HG03196 (cell line): ENCODE measurements around the gene FTL.
A peak's percentile ranks its signal among the peaks of the same experiment; 100 is the strongest.

ENCODE experiments used
- ATAC-seq: cut with Tn5 transposase; IDR thresholded peaks from one replicate; pipeline ENCODE4 v1.9.1; 2021; ENCODE audit not compliant: unreplicated experiment

The FTL gene

DNA sequence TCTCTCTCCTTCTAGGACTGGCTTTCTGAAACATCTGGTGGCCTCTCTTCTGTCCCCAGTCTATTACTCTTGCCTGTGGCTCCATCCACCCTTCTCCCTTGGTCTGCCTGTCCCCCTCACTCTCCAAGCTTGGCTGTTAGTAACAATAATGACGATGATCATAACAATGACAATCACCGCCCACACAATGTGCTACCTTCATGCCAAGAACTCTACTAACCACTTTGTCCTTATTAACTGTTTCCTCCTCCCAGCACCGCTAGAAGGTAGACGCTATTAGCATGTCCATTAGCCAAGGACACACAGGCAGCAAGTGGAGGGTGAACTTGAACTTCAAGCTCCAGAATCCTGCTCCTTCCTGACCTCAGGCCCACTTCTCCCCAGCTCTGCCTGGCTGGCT, 25.3 kb downstream of the FTL start:
- no peak for ATAC-seq

DNA sequence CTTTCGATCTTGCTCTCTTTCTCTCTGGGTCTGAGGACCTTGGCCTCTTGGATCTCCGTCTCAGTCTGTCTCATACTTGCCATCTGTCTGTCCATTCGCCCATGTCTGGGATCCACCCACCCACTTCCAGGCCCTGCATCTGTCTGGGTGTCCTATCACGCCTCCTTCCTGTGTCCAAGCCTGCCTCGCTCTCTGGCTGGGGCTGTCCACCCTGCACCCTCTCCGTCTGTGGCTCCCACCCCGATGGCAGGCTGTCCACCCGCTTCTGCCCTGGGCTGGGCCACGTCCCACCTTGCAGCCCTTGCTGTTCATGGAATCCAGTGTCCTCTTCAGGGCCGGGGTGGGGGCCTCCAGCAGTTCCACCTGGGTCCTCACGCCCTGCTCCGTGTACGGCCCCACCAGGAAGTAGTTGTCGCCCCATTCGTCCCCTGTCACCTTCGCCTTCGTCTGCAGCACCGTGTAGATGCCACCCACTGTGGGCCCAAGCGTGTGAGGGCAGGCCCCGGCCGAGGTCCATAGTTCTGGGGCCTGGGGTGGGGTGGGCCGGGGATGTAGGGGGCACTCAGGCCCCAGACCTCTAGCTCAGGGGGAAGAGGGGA, 26.0 kb downstream of the FTL start:
- ATAC-seq, result no peak

DNA sequence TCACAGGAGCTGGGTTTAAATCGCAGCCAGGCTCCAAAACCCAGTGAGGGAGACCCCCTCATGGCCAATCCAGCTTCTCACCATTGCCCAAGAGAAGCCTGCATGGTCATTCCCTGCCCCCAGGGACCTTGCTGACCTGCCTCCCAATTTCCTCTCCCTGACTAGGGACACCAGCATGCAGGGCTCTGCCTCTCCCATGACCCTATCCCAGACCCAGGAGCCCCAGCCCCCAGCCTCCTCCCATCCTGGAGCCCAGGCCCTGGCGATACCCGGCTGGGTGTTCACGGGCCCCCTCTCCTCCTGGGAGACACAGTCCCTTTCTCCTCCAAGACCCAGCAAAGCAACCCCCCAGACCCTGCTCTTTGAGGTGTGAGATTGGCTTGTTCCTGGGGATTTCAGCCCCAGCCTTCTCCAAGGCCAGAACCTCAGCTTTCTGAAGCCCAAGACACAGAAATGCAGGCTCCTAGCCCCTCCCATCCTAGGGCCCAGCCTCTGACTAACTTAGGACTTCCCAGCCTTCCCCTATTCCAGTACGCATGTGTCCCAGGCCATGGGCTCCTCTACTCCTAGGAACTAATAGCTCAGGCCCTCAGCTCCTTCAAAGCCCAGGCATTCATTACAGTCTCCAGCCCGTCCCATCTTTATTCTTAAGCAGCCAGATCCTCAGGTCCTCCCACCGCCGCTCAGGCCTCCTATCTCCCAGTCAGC, 26.9 kb downstream of the FTL start:
- ATAC-seq, result no peak

DNA sequence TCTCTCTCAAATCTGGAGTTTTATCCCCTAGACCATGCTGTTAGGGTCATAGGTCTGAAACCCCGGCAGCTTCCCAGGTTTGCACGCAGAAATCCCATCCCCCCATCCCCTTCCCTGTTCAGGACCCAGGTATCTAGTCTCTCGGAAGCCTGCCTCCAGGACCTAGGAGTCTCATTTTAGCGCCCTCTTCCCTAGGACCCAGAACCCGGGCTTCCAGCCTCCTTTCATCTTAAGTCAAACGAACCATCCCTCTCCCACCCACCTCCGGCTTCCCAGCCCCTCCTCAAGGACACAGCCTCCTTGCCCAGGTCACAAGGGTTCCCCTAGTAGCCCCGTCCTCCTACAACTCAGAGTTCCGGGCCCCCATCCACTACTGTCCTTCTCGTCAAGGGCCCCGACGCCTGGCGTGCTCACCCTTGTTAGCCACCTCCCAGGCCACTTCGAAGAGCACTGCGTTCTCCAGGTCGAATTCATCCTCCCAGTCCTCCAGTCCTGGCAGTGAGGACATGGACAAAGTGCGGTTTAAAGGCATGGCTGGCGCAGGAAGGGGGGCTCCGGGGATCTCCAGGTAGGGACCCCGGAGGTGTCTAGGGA, 27.6 kb downstream of the FTL start:
- peak; percentile 2 for ATAC-seq

GRCh38 chr19:48993175-48994034, 28.3 kb downstream of the FTL start, which contains the start of the genes GYS1 and RUVBL2:
TSS of gene GYS1 (minus strand) at chr19:48993309. CDS start at chr19:48993112, 197 bp downstream.
TSS of gene RUVBL2 (plus strand) at chr19:48993887. CDS start at chr19:48993912, 25 bp downstream.
- ATAC-seq, result peak; percentile 80

DNA sequence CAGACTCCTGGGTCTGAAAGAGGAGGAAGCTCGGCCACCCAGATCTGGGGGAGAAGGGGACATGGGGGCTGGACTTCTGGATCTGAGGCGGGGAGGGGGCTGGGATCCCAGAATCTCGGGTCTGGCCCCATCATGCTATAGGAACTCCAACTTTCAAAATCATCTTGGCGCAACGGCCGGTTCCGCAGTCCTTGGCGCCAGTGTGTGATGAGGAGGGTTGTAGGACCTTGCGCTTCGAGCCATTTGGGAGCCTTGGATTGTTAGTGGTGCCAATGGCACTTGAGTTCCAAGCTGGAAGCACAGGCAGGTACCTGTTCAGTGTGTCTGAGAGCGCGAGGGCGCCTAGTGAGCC, 28.9 kb downstream of the FTL start:
- no peak for ATAC-seq

- ATAC-seq, result no peak
These were observed 32.9 kb downstream of the FTL start for GRCh38 chr19:48997972-48998371.

DNA sequence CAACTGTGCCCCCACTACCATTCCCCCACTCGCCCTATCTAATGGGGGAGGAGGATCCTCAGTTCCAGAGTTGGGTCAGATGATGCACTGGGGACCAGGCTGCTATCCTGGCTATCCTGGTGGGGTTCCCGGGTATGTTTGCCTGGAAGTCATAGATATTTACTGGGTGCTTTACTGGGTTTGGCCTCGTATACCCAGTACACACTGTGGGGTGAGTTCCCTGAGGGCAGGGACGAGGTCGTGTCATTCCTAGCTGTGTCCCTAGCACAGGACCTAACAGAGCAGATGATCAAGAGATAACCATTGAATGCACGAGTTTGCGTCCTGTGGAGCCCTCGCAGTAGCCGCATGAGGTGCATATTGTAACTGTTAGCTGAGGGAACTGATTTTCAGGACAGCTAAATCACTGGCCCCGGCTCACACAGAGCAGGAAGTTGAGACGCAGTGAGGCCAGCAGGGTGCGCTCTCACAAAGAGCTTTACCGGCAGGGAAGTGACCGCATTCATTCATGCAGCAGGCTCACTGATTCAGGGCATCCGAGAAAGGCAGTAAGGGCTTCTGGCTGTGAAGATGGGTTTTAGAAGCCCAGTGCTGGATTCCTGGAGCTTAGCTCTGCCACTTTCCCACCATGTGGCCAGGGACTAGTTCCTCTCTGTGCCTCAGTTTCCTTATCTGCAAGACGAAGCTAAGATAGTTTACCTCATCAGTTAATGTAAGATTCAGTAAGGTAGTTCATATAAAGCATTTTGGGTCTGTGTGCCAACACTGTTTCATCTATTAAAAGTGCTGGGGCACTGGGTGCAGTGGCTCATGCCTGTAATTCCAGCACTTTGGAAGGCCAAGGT, 34.6 kb downstream of the FTL start:
- no peak for ATAC-seq

DNA sequence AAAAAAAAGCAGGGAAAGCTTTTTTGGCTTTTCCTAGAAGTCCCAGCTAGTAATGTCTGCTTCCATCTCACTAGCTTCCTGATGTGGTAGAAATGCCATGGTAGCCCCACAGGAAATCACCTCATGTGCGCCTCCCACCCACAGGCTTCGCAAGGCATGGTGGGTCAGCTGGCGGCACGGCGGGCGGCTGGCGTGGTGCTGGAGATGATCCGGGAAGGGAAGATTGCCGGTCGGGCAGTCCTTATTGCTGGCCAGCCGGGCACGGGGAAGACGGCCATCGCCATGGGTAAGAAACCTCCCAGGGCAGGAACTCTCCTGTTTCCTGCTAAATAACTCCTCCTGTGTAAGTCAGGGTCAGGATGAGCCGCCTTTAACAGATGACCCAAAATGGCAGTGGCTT, 39.0 kb downstream of the FTL start:
- no peak for ATAC-seq

DNA sequence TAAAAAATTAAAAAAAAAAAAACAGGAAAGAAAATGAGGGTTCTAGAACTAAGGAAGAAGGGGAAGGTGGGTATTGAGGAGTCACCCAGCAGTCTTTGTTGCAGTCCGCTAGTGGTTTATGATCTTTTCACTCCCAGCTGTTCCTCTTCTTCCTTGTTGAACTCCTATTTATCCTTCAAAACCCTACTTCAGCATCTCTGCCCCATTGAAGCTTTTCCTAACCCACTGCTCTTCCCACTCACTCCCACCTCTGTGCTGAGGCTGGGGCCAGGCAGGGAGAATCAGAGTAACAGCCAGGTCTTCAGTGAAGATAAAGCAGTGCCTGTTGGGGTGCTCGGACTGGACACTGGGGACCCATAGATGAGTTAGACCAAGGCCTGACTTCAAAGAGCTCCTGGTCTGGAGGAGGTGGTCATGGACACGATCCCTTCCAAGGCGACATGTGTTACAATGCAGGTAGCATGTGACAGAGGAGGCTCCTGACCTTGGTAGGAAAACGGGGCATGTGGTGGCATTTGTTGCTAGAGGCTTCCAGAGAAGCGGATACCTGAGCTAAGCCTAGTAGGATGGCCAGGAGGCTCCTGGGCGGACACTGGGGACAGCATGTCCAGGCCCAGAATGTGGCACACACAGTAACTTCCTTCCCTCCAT, 40.0 kb downstream of the FTL start:
- ATAC-seq, result no peak

DNA sequence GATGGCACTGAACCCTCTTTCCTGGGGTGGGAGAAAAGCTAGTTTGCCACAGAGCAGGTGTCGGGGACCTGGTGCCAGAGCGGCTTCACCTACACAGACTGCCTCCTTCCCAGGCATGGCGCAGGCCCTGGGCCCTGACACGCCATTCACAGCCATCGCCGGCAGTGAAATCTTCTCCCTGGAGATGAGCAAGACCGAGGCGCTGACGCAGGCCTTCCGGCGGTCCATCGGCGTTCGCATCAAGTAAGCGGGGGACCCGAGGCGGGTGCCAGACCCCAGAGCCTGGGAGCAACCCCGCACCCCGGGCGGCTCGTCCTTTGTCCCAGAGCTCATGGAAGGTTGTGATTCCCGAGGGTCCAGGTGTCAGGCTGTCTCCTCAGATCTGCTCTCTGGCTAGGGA, 41.8 kb downstream of the FTL start:
- ATAC-seq, result no peak

DNA sequence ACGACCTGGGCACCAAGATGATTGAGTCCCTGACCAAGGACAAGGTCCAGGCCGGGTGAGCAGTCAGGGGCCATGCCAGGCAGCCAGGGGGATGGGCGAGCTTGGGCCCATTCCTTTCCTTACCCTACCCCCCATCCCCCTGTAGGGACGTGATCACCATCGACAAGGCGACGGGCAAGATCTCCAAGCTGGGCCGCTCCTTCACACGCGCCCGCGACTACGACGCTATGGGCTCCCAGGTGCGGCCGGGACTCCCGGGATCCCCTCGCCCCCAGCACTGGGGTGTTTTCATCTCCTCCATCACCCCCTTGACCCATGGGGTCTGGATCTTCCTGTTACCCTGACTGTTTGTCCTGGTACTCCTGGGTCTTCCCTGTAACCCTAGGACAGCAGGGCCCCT, 44.7 kb downstream of the FTL start:
- ATAC-seq, result no peak

DNA sequence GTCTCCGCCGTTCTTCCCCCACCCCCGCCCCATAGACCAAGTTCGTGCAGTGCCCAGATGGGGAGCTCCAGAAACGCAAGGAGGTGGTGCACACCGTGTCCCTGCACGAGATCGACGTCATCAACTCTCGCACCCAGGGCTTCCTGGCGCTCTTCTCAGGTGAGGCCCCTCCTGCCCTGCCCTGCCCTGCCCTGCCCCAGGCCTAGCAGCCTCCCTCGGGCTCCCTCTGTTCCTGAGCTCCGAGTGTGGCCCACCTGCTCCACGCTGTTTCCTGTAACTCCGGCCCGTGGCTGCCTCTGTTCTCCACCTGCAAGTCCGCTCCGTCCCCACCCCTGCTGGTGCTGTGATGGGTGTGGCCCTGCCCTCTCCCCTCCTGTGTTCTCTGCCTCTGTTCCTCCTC, 45.3 kb downstream of the FTL start:
- ATAC-seq, result no peak

DNA sequence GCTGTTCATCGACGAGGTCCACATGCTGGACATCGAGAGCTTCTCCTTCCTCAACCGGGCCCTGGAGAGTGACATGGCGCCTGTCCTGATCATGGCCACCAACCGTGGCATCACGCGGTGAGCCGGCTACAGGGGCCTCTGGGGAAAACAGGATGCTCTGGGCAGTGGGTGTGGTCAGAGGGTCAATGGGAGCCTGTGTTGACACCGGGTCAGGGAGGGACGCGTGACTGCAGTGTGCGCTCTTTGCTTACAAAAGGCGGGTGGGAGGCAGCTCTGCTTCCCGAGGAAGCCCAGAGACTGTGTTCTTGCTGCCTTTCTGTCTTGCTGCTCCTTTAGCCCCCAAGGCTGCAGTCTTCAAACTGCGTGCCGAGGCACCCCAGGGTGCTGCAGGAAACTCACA, 46.1 kb downstream of the FTL start:
- ATAC-seq, result no peak

DNA sequence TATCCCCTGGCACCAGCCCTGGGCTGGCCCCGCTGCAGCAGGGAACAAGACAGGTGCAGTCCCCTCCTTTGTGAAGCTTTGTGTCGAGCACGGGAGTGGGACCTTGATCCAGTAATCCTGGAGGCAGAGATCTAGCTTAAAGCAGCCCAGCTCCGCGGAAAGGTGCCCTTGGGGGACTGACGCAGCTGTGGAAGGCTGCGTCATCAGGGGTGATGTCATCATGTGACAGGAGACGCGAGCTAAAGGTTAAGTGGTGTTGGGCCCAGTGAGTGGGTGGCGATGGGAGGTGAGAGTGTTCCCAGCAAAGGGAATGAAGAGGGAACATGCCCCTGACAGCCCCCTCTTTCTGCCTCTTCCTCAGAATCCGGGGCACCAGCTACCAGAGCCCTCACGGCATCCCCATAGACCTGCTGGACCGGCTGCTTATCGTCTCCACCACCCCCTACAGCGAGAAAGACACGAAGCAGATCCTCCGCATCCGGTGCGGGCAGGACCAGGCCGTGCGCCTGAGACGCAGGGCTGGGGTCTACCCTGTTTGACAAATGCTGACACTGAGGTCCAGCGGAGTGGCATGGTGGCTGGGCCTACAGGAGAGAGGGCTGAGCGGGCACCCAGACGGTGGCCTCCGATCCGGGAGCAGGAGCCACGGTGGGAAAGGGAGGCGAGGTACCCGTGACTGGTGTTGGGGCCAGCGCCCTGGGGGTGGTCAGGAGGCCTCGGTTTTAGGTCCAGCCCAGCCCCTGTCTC, 49.2 kb downstream of the FTL start:
- ATAC-seq, result no peak

GRCh38 chr19:49014870-49015255, 49.8 kb downstream of the FTL start:
- no peak for ATAC-seq

GRCh38 chr19:49016067-49016839, 51.1 kb downstream of the FTL start:
- ATAC-seq, result no peak
